Activated T-helper 1 cell treated with Interleukin-2 at 50 U/mL for 16 hours (primary cell): Measurements from ENCODE around the gene STT3A.
"Not testable (repeated sequence)": the region's sequence is repeated elsewhere in the genome, so short reads cannot be mapped to it uniquely, and the experiment has no call there.

ENCODE experiments used
- DNase-seq: peaks from one replicate; pipeline ENCODE4 v3.0.0-alpha.2; 2020; ENCODE audit warnings: low read depth

STT3A gene

GRCh38 chr11:125592305-125593113 is at the start of gene STT3A:
STT3A (plus strand) TSS chr11:125592852; CDS start chr11:125595916, 3,064 bp downstream.
- DNase-seq = peak; percentile 95

- DNase-seq = no peak
Observed at GRCh38 chr11:125550780-125551179, 41.9 kb upstream of the STT3A start.

- no peak for DNase-seq
Observed at GRCh38 chr11:125551835-125552342, 40.8 kb upstream of the STT3A start.

- no peak for DNase-seq
Observed at GRCh38 chr11:125552927-125553326, 39.7 kb upstream of the STT3A start.

- DNase-seq = no peak
Observed at GRCh38 chr11:125553357-125553756, 39.3 kb upstream of the STT3A start.

GRCh38 chr11:125554038-125554437 is 38.6 kb upstream of the STT3A start:
- DNase-seq = no peak

GRCh38 chr11:125559888-125560287 is 32.8 kb upstream of the STT3A start:
- no peak for DNase-seq

GRCh38 chr11:125561924-125562323 is 30.7 kb upstream of the STT3A start:
- no peak for DNase-seq

- no peak for DNase-seq
Observed at GRCh38 chr11:125562430-125562829, 30.2 kb upstream of the STT3A start.

- no peak for DNase-seq
Observed at GRCh38 chr11:125564357-125564756, 28.3 kb upstream of the STT3A start.

GRCh38 chr11:125566235-125566634 is 26.4 kb upstream of the STT3A start:
- no peak for DNase-seq

- peak; percentile 83 for DNase-seq
Observed at GRCh38 chr11:125568970-125569914, 23.4 kb upstream of the STT3A start, which contains the start of gene EI24. EI24 (plus strand) TSS chr11:125569477; CDS start chr11:125572528, 3,051 bp downstream.

- no peak for DNase-seq
Observed at GRCh38 chr11:125569915-125570621, 22.6 kb upstream of the STT3A start.

GRCh38 chr11:125570952-125571351 is 21.7 kb upstream of the STT3A start:
- DNase-seq = no peak

GRCh38 chr11:125572916-125573315 is 19.7 kb upstream of the STT3A start:
- DNase-seq = no peak

- DNase-seq = not testable (repeated sequence)
Observed at GRCh38 chr11:125577181-125577580, 15.5 kb upstream of the STT3A start.

- no peak for DNase-seq
Observed at GRCh38 chr11:125578783-125579182, 13.9 kb upstream of the STT3A start.

GRCh38 chr11:125579811-125580210 is 12.8 kb upstream of the STT3A start:
- no peak for DNase-seq

- DNase-seq = no peak
Observed at GRCh38 chr11:125583496-125583895, 9.2 kb upstream of the STT3A start.

GRCh38 chr11:125585487-125585886 is 7.2 kb upstream of the STT3A start:
- no peak for DNase-seq

GRCh38 chr11:125586623-125587022 is 6.0 kb upstream of the STT3A start:
- no peak for DNase-seq

GRCh38 chr11:125587480-125587879 is 5.2 kb upstream of the STT3A start:
- DNase-seq = no peak
